AG04449 (cell line): Measurements from ENCODE around the gene PNLIPRP3.

ENCODE experiments used
- CTCF ChIA-PET: fragments of 350-600 bp; formaldehyde crosslinking; extraction: SDS; loops from one replicate; lab custom pipeline; 2021; ENCODE audit warnings: antibody characterized with exemption; lab: Yijun Ruan, JAX
- POLR2A ChIA-PET: fragments of 400-600, 350-600 bp; formaldehyde crosslinking; extraction: SDS; loops from one replicate; lab custom pipeline; 2020; ENCODE audit warnings: antibody characterized with exemption, inconsistent platforms; lab: Yijun Ruan, JAX
- DNase-seq: peaks from one replicate; pipeline ENCODE4 v3.0.0-alpha.2; 2010; ENCODE audit warnings: low read depth, low spot score
- H3K4me3 ChIP-seq: 2 replicates; pipeline ENCODE4 v1.5.1; 2011; ENCODE audit warnings: low read depth, mild to moderate bottlenecking, control low read depth, low read length
- CTCF ChIP-seq: IDR thresholded peaks from one replicate; pipeline ENCODE4 v1.5.1; 2011; ENCODE audit warnings: mild to moderate bottlenecking, moderate library complexity, low read length, control low read depth, inconsistent platforms; ENCODE audit not compliant: insufficient read depth; ENCODE audit errors: missing control alignments

The PNLIPRP3 gene

GRCh38 chr10:116486770-116487448 is 59.3 kb downstream of the PNLIPRP3 start:
- no peak overlapping the region for H3K4me3 ChIP-seq
- TF ChIP-seq CTCF, result no peak
- DNase-seq, result no peak
- ChIA-PET CTCF (interaction anchor here (1.1 to 1.2 kb wide), 2 partner anchors 23 to 43 kb away, joined by 3 to 4 read pairs; no protein-coding TSS in a partner anchor), POLR2A (no interaction called here)

- ChIA-PET CTCF (interaction anchor here (1.1 to 1.5 kb wide), 3 partner anchors 22 to 1133 kb away, joined by 3 to 4 read pairs (median 4); no protein-coding TSS in a partner anchor), POLR2A (no interaction called here)
- no peak overlapping the region for H3K4me3 ChIP-seq
- no peak for TF ChIP-seq CTCF
- no peak for DNase-seq
Measured at GRCh38 chr10:116487522-116488430, 60.1 kb downstream of the PNLIPRP3 start.

GRCh38 chr10:116489460-116489859 is 61.8 kb downstream of the PNLIPRP3 start:
- no peak overlapping the region for H3K4me3 ChIP-seq
- no peak for TF ChIP-seq CTCF
- DNase-seq, result no peak
- POLR2A ChIA-PET, result no interaction called here
- CTCF ChIA-PET, result interaction anchor here (1.0 to 1.9 kb wide), 3 partner anchors 20 to 1131 kb away, joined by 3 to 8 read pairs (median 3); no protein-coding TSS in a partner anchor

- ChIA-PET POLR2A (no interaction called here), CTCF (interaction anchor here (1.0 to 1.9 kb wide), 3 partner anchors 20 to 1132 kb away, joined by 3 to 8 read pairs (median 3); no protein-coding TSS in a partner anchor)
- DNase-seq, result no peak
- TF ChIP-seq CTCF, result peak; percentile 45
- no peak overlapping the region for H3K4me3 ChIP-seq
Measured at GRCh38 chr10:116490028-116490662, 62.5 kb downstream of the PNLIPRP3 start.

- DNase-seq, result no peak
- CTCF ChIA-PET, result no interaction called here
- no peak overlapping the region for H3K4me3 ChIP-seq
- TF ChIP-seq CTCF, result no peak
- POLR2A ChIA-PET, result interaction anchor here (0.7 kb wide), 1 partner anchor 793 kb away, joined by 3 read pairs; no protein-coding TSS in a partner anchor
Measured at GRCh38 chr10:116504786-116505185, 77.1 kb downstream of the PNLIPRP3 start.

GRCh38 chr10:116510565-116510964 is 82.9 kb downstream of the PNLIPRP3 start:
- no peak for DNase-seq
- POLR2A ChIA-PET, result no interaction called here
- CTCF ChIA-PET, result interaction anchor here (1.3 kb wide), 1 partner anchor 23 kb away, joined by 3 read pairs; no protein-coding TSS in a partner anchor
- H3K4me3 ChIP-seq, result no peak overlapping the region
- TF ChIP-seq CTCF, result no peak
